HepG2 (cell line): ENCODE data around the gene NAV2. TPM values are rescaled to one million over a fixed set of nuclear protein-coding genes. Genes with fewer than 3 reads are reported as not detected.

Source experiments
- FIP1L1 ChIP-seq: fragments of 200-400 bp; formaldehyde crosslinking; IDR thresholded peaks from 2 replicates; pipeline ENCODE4 v1.6.1; 2018; ENCODE audit warnings: low read depth, mild to moderate bottlenecking, low read length, moderate library complexity, borderline replicate concordance; ENCODE audit not compliant: insufficient read depth
- KIAA2018 ChIP-seq: sonication (generic); formaldehyde crosslinking; IDR thresholded peaks from 2 replicates; pipeline ENCODE4 v1.5.0; 2020; ENCODE audit warnings: mild to moderate bottlenecking, missing genetic modification reagents, borderline replicate concordance
- RARG ChIP-seq: sonication (generic); formaldehyde crosslinking; IDR thresholded peaks from 2 replicates; pipeline ENCODE4 v1.4.0; 2020; ENCODE audit warnings: low read depth, mild to moderate bottlenecking, missing genetic modification reagents
- THAP8 ChIP-seq: sonication (generic); formaldehyde crosslinking; IDR thresholded peaks from 2 replicates; pipeline ENCODE4 v1.5.1; 2020; ENCODE audit warnings: missing genetic modification reagents, mild to moderate bottlenecking, borderline replicate concordance
- ZNF318 ChIP-seq: sonication (generic); formaldehyde crosslinking; IDR thresholded peaks from 2 replicates; pipeline ENCODE4 v1.4.0; 2020; ENCODE audit warnings: mild to moderate bottlenecking, missing genetic modification reagents
- ZNF766 ChIP-seq: sonication (generic); formaldehyde crosslinking; IDR thresholded peaks from 2 replicates; pipeline ENCODE4 v1.5.0; 2020; ENCODE audit warnings: missing genetic modification reagents, borderline replicate concordance
- polyA plus RNA-seq, 8 experiments: library from polyadenylated mRNA; depleted of rRNA in 3 of 8; stranded (reverse) in 7 of 8; unstranded in 1 of 8; fragments of >200 nt; fragmentation: Illumina TruSeq in 4 of 8; extraction: Trizol in 4 of 8; gene quantifications; 2 replicates each; pipeline versions ENCODE4 v1.2.1 to v1.2.3, GENCODE V29; 2011 to 2016; ENCODE audit warnings: low read depth in 4 of 8, missing spikeins in 1 of 8, mixed read lengths in 1 of 8; ENCODE audit not compliant: insufficient read depth in 1 of 8
- total RNA-seq, 5 experiments: library from RNA; depleted of rRNA; stranded (reverse); fragments of >200 nt; fragmentation: Illumina TruSeq; extraction: Trizol; gene quantifications; 2 replicates each; pipeline ENCODE4 v1.2.3, GENCODE V29; 2016; ENCODE audit warnings: low read depth in 1 of 5

NAV2 gene
- total and polyA plus RNA-seq, 2 of the 13 experiments (the other 11 are each of a cell fraction or from before 2014, with no cell fraction given), result 9.3 to 34.6 TPM

GRCh38 chr11:19672586-19673206 lies 39.9 kb upstream of the NAV2 start (continued):
- TF ChIP-seq ZNF318 (CRISPR knock-in tag) (no peak), THAP8 (CRISPR knock-in tag) (no peak), RARG (CRISPR knock-in tag) (no peak), KIAA2018 (CRISPR knock-in tag) (no peak), FIP1L1 (no peak), ZNF766 (CRISPR knock-in tag) (no peak)
